Endothelial cell of umbilical vein (primary cell): Measurements from ENCODE around the gene HARS2. TPM values are rescaled to one million over a fixed set of nuclear protein-coding genes. Genes with fewer than 3 reads are reported as not detected.
"Not testable (repeated sequence)": the region's sequence is repeated elsewhere in the genome, so short reads cannot be mapped to it uniquely, and the experiment has no call there.

ENCODE experiments used
- BruUV-seq: library from RNA; stranded (reverse); fragments of 400-500 nt; replicated peaks from 2 replicates; lab custom pipeline; 2021; lab: Mats Ljungman, UMichigan
- CTCF ChIA-PET: fragments of 300-600, 350-600 bp; sonication (Branson Sonifier 250); formaldehyde crosslinking; loops from one replicate; lab custom pipeline; 2021; ENCODE audit warnings: antibody characterized with exemption, inconsistent platforms; lab: Charles Lee
- POLR2A ChIA-PET: fragments of 300-600, 350-600 bp; sonication (Branson Sonifier 250); formaldehyde crosslinking; loops from one replicate; lab custom pipeline; 2021; ENCODE audit warnings: antibody characterized with exemption, inconsistent platforms; lab: Charles Lee
- DNase-seq: peaks from one replicate; pipeline ENCODE4 v3.0.0-alpha.2; 2011; ENCODE audit warnings: low read depth, low spot score
- FAIRE-seq: peaks from 2 replicates; lab custom pipeline; 2011; peaks lifted over from hg19 to GRCh38; lab: Jason Lieb, UNC
- H2AFZ ChIP-seq: 2 replicates; pipeline ENCODE4 v1.6.0; 2012; ENCODE audit warnings: low read depth, low read length, control low read depth, inconsistent platforms
- H3K27ac ChIP-seq: 2 replicates; pipeline ENCODE4 v1.5.1; 2011; ENCODE audit warnings: low read depth, mild to moderate bottlenecking, control low read depth, low read length, moderate library complexity; ENCODE audit not compliant: insufficient read depth
- H3K27me3 ChIP-seq, 2 experiments: 2 replicates each; pipeline versions ENCODE4 v1.6.0 to v1.6.1; 2011; ENCODE audit warnings: low read length in 2 of 2, mixed read lengths in 1 of 2; ENCODE audit not compliant: control insufficient read depth in 2 of 2, insufficient read depth in 2 of 2
- H3K36me3 ChIP-seq, 2 experiments: 2 replicates in 1 of 2; 3 replicates in 1 of 2; pipeline ENCODE4 v1.5.1; 2011; ENCODE audit warnings: low read length in 2 of 2, mild to moderate bottlenecking in 1 of 2, moderate library complexity in 1 of 2; ENCODE audit not compliant: control insufficient read depth in 2 of 2, insufficient read depth in 2 of 2; ENCODE audit errors: extremely low read depth in 1 of 2
- H3K4me1 ChIP-seq: 3 replicates; pipeline ENCODE4 v1.5.1; 2011; ENCODE audit warnings: mild to moderate bottlenecking, low read length; ENCODE audit not compliant: control insufficient read depth, insufficient read depth; ENCODE audit errors: extremely low read depth
- H3K4me2 ChIP-seq: 2 replicates; pipeline ENCODE4 v1.6.1; 2011; ENCODE audit warnings: low read length, control low read depth, mixed read lengths; ENCODE audit not compliant: insufficient read depth
- H3K4me3 ChIP-seq, 3 experiments: fragments of 200-600 bp in 1 of 3; sonication (generic), shearing (Covaris generic) in 1 of 3; replicated peaks in 1 of 3; 2 replicates each; pipeline ENCODE4 v1.5.1; 2011 to 2016; ENCODE audit warnings: control low read depth in 3 of 3, low read length in 3 of 3, mild to moderate bottlenecking in 2 of 3, inconsistent platforms in 1 of 3, low read depth in 1 of 3, moderate library complexity in 1 of 3; ENCODE audit not compliant: insufficient read depth in 1 of 3
- H3K79me2 ChIP-seq: 2 replicates; pipeline ENCODE4 v1.6.0; 2012; ENCODE audit warnings: low read length, inconsistent platforms; ENCODE audit not compliant: control insufficient read depth, insufficient read depth
- H3K9ac ChIP-seq: replicated peaks from 2 replicates; pipeline ENCODE3; 2011; ENCODE audit warnings: low read length, control low read depth; ENCODE audit not compliant: insufficient read depth; ENCODE audit errors: extremely low read depth
- H3K9me1 ChIP-seq: replicated peaks from 3 replicates; pipeline ENCODE4 v1.6.0; 2011; ENCODE audit warnings: mild to moderate bottlenecking, low read length; ENCODE audit not compliant: control insufficient read depth, insufficient read depth; ENCODE audit errors: extremely low read depth
- H3K9me3 ChIP-seq: replicated peaks from 2 replicates; pipeline ENCODE4 v1.5.1; 2012; ENCODE audit warnings: low read length, inconsistent platforms; ENCODE audit not compliant: control insufficient read depth, insufficient read depth
- H4K20me1 ChIP-seq: replicated peaks from 2 replicates; pipeline ENCODE3; 2011; ENCODE audit warnings: mild to moderate bottlenecking, low read length; ENCODE audit not compliant: control insufficient read depth, insufficient read depth; ENCODE audit errors: extremely low read depth
- JUN ChIP-seq: IDR thresholded peaks from 2 replicates; pipeline ENCODE4 v1.6.1; 2011; ENCODE audit warnings: borderline replicate concordance, low read depth; ENCODE audit not compliant: insufficient read length, insufficient read depth
- MAX ChIP-seq: IDR thresholded peaks from 2 replicates; pipeline ENCODE4 v1.6.1; 2011; ENCODE audit not compliant: insufficient read depth, insufficient read length
- MYC ChIP-seq: IDR thresholded peaks from one replicate; pipeline ENCODE4 v1.6.1; 2011; ENCODE audit warnings: mild to moderate bottlenecking, low read depth, low read length
- dilution Hi-C: fragments of 300-500 bp; cut with MboI; formaldehyde crosslinking; loops from one replicate; pipeline ENCODE4 v1.15.0; 2019; ENCODE audit warnings: low sequenced_read_pairs; ENCODE audit not compliant: extremely low pct_ligation_motif_present
- intact Hi-C: fragments of 100-400 bp; cut with micrococcal nuclease; formaldehyde crosslinking; loops from one replicate; pipeline ENCODE4 v1.10.0; 2022
- polyA plus RNA-seq, 4 experiments: library from polyadenylated mRNA; depleted of rRNA in 3 of 4; stranded (reverse) in 3 of 4; unstranded in 1 of 4; fragments of >200 nt; gene quantifications; 2 replicates each; pipeline versions ENCODE4 v1.2.1 to v1.2.3, GENCODE V29; 2011 to 2012; ENCODE audit warnings: missing spikeins in 1 of 4
- total RNA-seq: library from RNA; stranded (reverse); gene quantifications from 2 replicates; pipeline ENCODE4 v1.2.3, GENCODE V29; 2021

HARS2 gene
- total and polyA plus RNA-seq, 2 donors (not counting 3 experiments of a cell fraction or from before 2014, with no cell fraction given): 23.6 to 31.7 TPM

- intact Hi-C loops (loop anchor here (5.0 kb wide), 1 partner anchor 849 kb away; no protein-coding TSS in a partner anchor), dilution Hi-C loops (no loop called here)
- no peaks in the 10 kb centered on the region for H3K9me1 ChIP-seq
- H3K4me1 ChIP-seq: peaks cover 14% of the 10 kb centered on the region
- no peaks in the 10 kb centered on the region for H3K79me2 ChIP-seq
- no peaks in the 10 kb centered on the region for H3K9me3 ChIP-seq
- no peak for FAIRE-seq
- no peak overlapping the region for H3K27ac ChIP-seq
- TF ChIP-seq MAX: no peak
- TF ChIP-seq MYC: no peak
- TF ChIP-seq JUN: no peak
- H3K4me3 ChIP-seq: no peak overlapping the region
- ChIA-PET POLR2A (no interaction called here), CTCF (no interaction called here)
- no peaks in the 10 kb centered on the region for H4K20me1 ChIP-seq
- no peaks in the 10 kb centered on the region for H3K36me3 ChIP-seq
- DNase-seq: no peak
- no peak overlapping the region for H3K4me2 ChIP-seq
- H2AFZ ChIP-seq: no peak overlapping the region
- no peaks in the 10 kb centered on the region for H3K27me3 ChIP-seq
- BruUV-seq: no TSS peak
- H3K9ac ChIP-seq: no peak overlapping the region
Measured at GRCh38 chr5:140713562-140714094, 22.4 kb downstream of the HARS2 start.

DNA sequence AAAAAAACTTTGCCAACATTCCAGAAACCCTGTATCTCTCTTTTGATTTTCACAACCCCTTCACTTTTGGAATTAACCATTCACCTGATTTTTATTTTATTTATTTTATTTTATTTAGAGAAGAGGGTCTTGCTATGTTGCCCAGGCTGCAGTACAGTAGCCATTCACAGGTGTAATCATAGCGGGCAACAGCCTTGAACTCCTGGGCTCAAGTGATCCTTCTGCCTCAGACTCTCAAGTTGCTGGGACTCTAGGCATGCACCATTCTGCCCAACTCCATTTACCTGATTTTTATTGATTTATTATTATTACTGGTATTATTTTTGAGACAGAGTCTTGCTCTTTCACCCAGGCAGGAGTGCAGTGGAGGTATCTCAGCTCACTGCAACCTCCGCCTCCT lies 25.0 kb downstream of the HARS2 start:
- H3K9me1 ChIP-seq, H3K27me3 ChIP-seq, H2AFZ ChIP-seq, H3K4me2 ChIP-seq, DNase-seq, dilution Hi-C loops, H3K9ac ChIP-seq, intact Hi-C loops, CTCF ChIA-PET, H3K27ac ChIP-seq, FAIRE-seq, H3K79me2 ChIP-seq, H3K9me3 ChIP-seq, H4K20me1 ChIP-seq, H3K4me3 ChIP-seq, H3K36me3 ChIP-seq, POLR2A ChIA-PET, BruUV-seq: not testable (repeated sequence)
- peaks cover 11% of the 10 kb centered on the region for H3K4me1 ChIP-seq
